Measurements from ENCODE around the gene CORO2A.

- TF ChIP-seq EP300 (IDR thresholded peaks at IDR 0.05; ENCODE audit: borderline replicate concordance), result no peak
- TF ChIP-seq NFIC (IDR thresholded peaks at IDR 0.05), result no peak
- TF ChIP-seq YY1 (IDR thresholded peaks at IDR 0.05; ENCODE audit: low read depth), result no peak
- TF ChIP-seq TAF1 (IDR thresholded peaks at IDR 0.05; ENCODE audit: low read depth), result no peak
- TF ChIP-seq RAD21 (IDR thresholded peaks at IDR 0.05; ENCODE audit: low read depth), result no peak
- TF ChIP-seq CEBPB (IDR thresholded peaks at IDR 0.05), result no peak
- no peak for TF ChIP-seq FOXM1 (IDR thresholded peaks at IDR 0.05; ENCODE audit: borderline replicate concordance, low read depth)
- no peak for TF ChIP-seq REST (IDR thresholded peaks at IDR 0.05; ENCODE audit: low read depth)
- TF ChIP-seq, protein P1, sequence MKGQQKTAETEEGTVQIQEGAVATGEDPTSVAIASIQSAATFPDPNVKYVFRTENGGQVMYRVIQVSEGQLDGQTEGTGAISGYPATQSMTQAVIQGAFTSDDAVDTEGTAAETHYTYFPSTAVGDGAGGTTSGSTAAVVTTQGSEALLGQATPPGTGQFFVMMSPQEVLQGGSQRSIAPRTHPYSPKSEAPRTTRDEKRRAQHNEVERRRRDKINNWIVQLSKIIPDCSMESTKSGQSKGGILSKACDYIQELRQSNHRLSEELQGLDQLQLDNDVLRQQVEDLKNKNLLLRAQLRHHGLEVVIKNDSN (IDR thresholded peaks at IDR 0.05), result no peak
- TF ChIP-seq ZBTB7A (IDR thresholded peaks at IDR 0.05; ENCODE audit: low read depth), result no peak
- no peak for TF ChIP-seq MAX (IDR thresholded peaks at IDR 0.05)
- TF ChIP-seq TEAD4 (IDR thresholded peaks at IDR 0.05), result no peak
- TF ChIP-seq TCF12 (IDR thresholded peaks at IDR 0.05; ENCODE audit: low read depth), result no peak
- TF ChIP-seq CREB1 (IDR thresholded peaks at IDR 0.05; ENCODE audit: low read depth), result no peak
Observed at GRCh38 chr9:98094316-98094715, 98.1 kb downstream of the CORO2A start.

Measured in Ishikawa (cell line).